Astrocyte (in vitro differentiated cells and primary cell): ENCODE results near the gene CDHR2. TPM values are rescaled to one million over a fixed set of nuclear protein-coding genes. Genes with fewer than 3 reads are reported as not detected.

Experiments
- DNase-seq: peaks from one replicate; pipeline ENCODE4 v3.0.0-alpha.2; 2010; ENCODE audit warnings: low read depth
- FAIRE-seq: peaks from 2 replicates; lab custom pipeline; 2011; peaks lifted over from hg19 to GRCh38; lab: Jason Lieb, UNC
- H2AFZ ChIP-seq: 2 replicates; pipeline ENCODE4 v1.6.0; 2012; ENCODE audit warnings: low read depth, low read length, inconsistent platforms
- H3K27ac ChIP-seq: 2 replicates; pipeline ENCODE4 v1.5.1; 2011; ENCODE audit warnings: low read depth, low read length, inconsistent platforms
- H3K27me3 ChIP-seq: 2 replicates; pipeline ENCODE4 v1.6.0; 2011; ENCODE audit warnings: low read length, inconsistent platforms; ENCODE audit not compliant: insufficient read depth
- H3K36me3 ChIP-seq: 2 replicates; pipeline ENCODE4 v1.5.1; 2011; ENCODE audit warnings: low read length, inconsistent platforms; ENCODE audit not compliant: insufficient read depth
- H3K4me1 ChIP-seq: 2 replicates; pipeline ENCODE4 v1.5.1; 2011; ENCODE audit warnings: low read length, inconsistent platforms; ENCODE audit not compliant: insufficient read depth
- H3K4me2 ChIP-seq: 2 replicates; pipeline ENCODE4 v1.6.0; 2012; ENCODE audit warnings: low read length, inconsistent platforms
- H3K4me3 ChIP-seq: 2 replicates; pipeline ENCODE4 v1.5.1; 2011; ENCODE audit warnings: low read depth, mild to moderate bottlenecking, low read length, inconsistent platforms; ENCODE audit not compliant: insufficient read depth
- H3K79me2 ChIP-seq: 2 replicates; pipeline ENCODE4 v1.6.0; 2012; ENCODE audit warnings: mild to moderate bottlenecking, low read length, inconsistent platforms; ENCODE audit not compliant: insufficient read depth
- H3K9ac ChIP-seq: 2 replicates; pipeline ENCODE4 v1.6.0; 2012; ENCODE audit warnings: mild to moderate bottlenecking, low read length, inconsistent platforms
- H3K9me3 ChIP-seq: 2 replicates; pipeline ENCODE4 v1.5.1; 2012; ENCODE audit warnings: low read depth, mild to moderate bottlenecking, low read length, inconsistent platforms; ENCODE audit not compliant: insufficient read depth
- H4K20me1 ChIP-seq: 2 replicates; pipeline ENCODE4 v1.6.0; 2012; ENCODE audit warnings: low read length, inconsistent platforms; ENCODE audit not compliant: insufficient read depth
- H3K27ac Mint-ChIP-seq: one replicate; pipeline ENCODE4 v1.8.0; 2021; ENCODE audit warnings: mild to moderate bottlenecking, mixed read lengths; ENCODE audit not compliant: unreplicated experiment
- H3K27me3 Mint-ChIP-seq: one replicate; pipeline ENCODE4 v1.8.0; 2021; ENCODE audit warnings: low read depth, mixed read lengths; ENCODE audit not compliant: unreplicated experiment
- H3K36me3 Mint-ChIP-seq: one replicate; pipeline ENCODE4 v1.8.0; 2021; ENCODE audit warnings: low read depth, mixed read lengths; ENCODE audit not compliant: unreplicated experiment
- H3K4me1 Mint-ChIP-seq: one replicate; pipeline ENCODE4 v1.8.0; 2021; ENCODE audit warnings: low read depth, mixed read lengths; ENCODE audit not compliant: unreplicated experiment
- H3K4me3 Mint-ChIP-seq: one replicate; pipeline ENCODE4 v1.8.0; 2021; ENCODE audit warnings: mild to moderate bottlenecking, moderate library complexity, mixed read lengths; ENCODE audit not compliant: unreplicated experiment
- H3K9me3 Mint-ChIP-seq: one replicate; pipeline ENCODE4 v1.8.0; 2021; ENCODE audit warnings: mild to moderate bottlenecking, mixed read lengths; ENCODE audit not compliant: unreplicated experiment
- EZH2 ChIP-seq: IDR thresholded peaks from 2 replicates; pipeline ENCODE4 v1.6.1; 2012; ENCODE audit warnings: mild to moderate bottlenecking, low read length, inconsistent platforms; ENCODE audit not compliant: insufficient read depth
- total RNA-seq: library from RNA; stranded (reverse); gene quantifications from 2 replicates; pipeline ENCODE4 v1.2.1, GENCODE V29; 2021
- TF ChIP-seq, protein P1 (sequence below): IDR thresholded peaks from 2 replicates; pipeline ENCODE4 v1.5.1; 2011; ENCODE audit warnings: low read depth, mild to moderate bottlenecking, inconsistent platforms, low read length, moderate library complexity; ENCODE audit not compliant: insufficient read depth

The CDHR2 gene
- total RNA-seq, 1 donor from 2014 or later: 0.43 TPM

DNA sequence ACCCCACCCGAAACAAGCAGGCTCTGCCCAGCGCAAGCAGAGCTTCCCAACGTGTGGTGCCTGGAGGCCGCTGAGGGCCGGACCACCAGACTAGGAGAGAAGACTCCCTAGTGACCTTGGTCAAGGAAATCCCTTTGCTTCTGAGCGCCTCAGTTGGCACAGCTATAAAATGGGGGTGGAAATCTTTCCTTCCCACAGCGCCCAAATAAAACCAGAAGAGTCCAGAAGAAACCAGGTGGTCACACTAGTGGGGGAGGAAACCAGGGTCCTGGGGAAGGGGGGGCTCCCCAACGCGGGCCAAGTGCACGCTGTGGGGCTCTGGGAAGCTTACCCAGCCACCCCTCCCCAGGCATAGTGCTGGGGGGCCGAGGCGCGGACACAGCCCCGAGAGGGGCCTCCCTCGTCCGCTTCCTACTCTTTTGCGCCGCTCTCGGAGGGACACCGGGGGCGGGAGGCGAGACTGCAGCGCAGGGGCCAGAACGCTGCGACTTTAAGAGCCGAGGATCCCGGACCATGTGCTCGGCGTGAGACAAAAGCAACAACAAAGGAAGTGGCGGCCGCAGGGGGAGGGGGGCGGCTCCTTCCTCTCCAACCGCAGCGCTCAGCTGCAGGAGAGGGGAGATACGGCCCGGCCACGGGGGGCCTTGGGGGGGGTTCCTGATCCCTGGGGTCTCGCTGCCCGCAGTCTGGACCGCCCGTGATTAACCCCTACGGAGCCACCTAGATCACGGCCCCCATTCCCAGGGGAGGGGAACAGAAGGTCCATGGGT is 12.8 kb upstream of the CDHR2 start:
- Histone ChIP-seq H3K9ac (peak overlapping the region; percentile 91), H3K36me3 (no peaks in the 10 kb centered on the region), H3K4me1 (peaks cover 29% of the 10 kb centered on the region), H2AFZ (peak overlapping the region; percentile 9), H3K27me3 (no peaks in the 10 kb centered on the region), H3K9me3 (no peaks in the 10 kb centered on the region), H3K79me2 (peaks cover 52% of the 10 kb centered on the region), H3K27ac (peak overlapping the region; percentile 90), H3K4me3 (peak overlapping the region; percentile 88), H4K20me1 (peaks cover 43% of the 10 kb centered on the region), H3K4me2 (peak overlapping the region; percentile 91)
- FAIRE-seq: no peak
- TF ChIP-seq EZH2: no peak
- TF ChIP-seq, protein P1, sequence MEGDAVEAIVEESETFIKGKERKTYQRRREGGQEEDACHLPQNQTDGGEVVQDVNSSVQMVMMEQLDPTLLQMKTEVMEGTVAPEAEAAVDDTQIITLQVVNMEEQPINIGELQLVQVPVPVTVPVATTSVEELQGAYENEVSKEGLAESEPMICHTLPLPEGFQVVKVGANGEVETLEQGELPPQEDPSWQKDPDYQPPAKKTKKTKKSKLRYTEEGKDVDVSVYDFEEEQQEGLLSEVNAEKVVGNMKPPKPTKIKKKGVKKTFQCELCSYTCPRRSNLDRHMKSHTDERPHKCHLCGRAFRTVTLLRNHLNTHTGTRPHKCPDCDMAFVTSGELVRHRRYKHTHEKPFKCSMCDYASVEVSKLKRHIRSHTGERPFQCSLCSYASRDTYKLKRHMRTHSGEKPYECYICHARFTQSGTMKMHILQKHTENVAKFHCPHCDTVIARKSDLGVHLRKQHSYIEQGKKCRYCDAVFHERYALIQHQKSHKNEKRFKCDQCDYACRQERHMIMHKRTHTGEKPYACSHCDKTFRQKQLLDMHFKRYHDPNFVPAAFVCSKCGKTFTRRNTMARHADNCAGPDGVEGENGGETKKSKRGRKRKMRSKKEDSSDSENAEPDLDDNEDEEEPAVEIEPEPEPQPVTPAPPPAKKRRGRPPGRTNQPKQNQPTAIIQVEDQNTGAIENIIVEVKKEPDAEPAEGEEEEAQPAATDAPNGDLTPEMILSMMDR: no peak
- peak; percentile 65 for DNase-seq
- H3K4me3 Mint-ChIP-seq: peak overlapping the region; percentile 94
- H3K36me3 Mint-ChIP-seq: peaks cover 5% of the 10 kb centered on the region
- peak overlapping the region; percentile 75 for H3K27ac Mint-ChIP-seq
- H3K4me1 Mint-ChIP-seq: peaks cover 27% of the 10 kb centered on the region
- no peaks in the 10 kb centered on the region for H3K9me3 Mint-ChIP-seq
- no peaks in the 10 kb centered on the region for H3K27me3 Mint-ChIP-seq

DNA sequence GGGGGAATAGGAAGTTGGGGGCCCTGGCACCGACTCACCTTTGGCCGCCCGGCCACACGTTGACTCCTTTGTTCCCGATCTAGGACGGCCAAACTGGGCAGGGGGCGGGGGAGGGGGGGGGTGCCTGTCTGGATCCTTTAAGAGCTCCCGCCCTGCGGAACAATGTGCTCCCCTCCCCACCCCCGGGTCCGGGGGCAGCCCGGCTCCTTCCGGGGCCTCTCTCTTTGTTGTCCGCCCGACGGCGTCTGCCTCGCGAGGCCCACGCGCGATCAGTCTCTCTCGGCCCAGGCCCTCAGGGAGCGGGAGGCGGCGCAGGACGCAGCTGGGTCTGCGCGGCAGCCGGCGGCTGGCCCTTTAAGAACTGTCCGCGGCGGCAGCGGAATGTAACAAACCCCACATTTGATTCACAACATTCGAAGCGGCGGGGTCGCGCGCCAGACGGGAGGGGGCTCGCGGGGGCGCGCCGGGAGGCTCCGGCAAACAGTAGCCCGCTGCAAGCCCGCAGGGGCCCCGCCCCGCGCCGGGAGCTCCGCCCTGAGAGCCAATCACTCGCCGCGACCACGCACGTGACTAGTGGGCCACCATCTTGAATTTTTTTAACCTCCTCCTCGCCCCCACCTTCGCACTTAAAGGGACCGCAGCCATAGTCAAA is 12.1 kb upstream of the CDHR2 start, which contains the start of gene RNF44:
Gene RNF44, minus strand, starts transcription at position 501 of the 652 bp plus-strand sequence. CDS start 4,930 bp downstream, outside the sequence.
- H4K20me1 ChIP-seq: peaks cover 36% of the 10 kb centered on the region
- peaks cover 45% of the 10 kb centered on the region for H3K79me2 ChIP-seq
- H3K27me3 Mint-ChIP-seq: no peaks in the 10 kb centered on the region
- no peak for FAIRE-seq
- H3K27ac Mint-ChIP-seq: peak within 1 kb of the TSS; percentile 98
- peaks cover 5% of the 10 kb centered on the region for H3K36me3 Mint-ChIP-seq
- peak; percentile 93 for DNase-seq
- H3K4me2 ChIP-seq: peak within 1 kb of the TSS; percentile 91
- H3K9me3 Mint-ChIP-seq: no peaks in the 10 kb centered on the region
- H3K4me1 ChIP-seq: peaks cover 35% of the 10 kb centered on the region
- H3K27ac ChIP-seq: peak within 1 kb of the TSS; percentile 90
- H3K27me3 ChIP-seq: no peaks in the 10 kb centered on the region
- H3K4me1 Mint-ChIP-seq: peaks cover 31% of the 10 kb centered on the region
- no peaks in the 10 kb centered on the region for H3K9me3 ChIP-seq
- H2AFZ ChIP-seq: peak within 1 kb of the TSS; percentile 90
- TF ChIP-seq EZH2: no peak
- TF ChIP-seq, protein P1: no peak
- peak within 1 kb of the TSS; percentile 88 for H3K4me3 ChIP-seq
- H3K36me3 ChIP-seq: no peaks in the 10 kb centered on the region
- H3K9ac ChIP-seq: peak within 1 kb of the TSS; percentile 91
- peak within 1 kb of the TSS; percentile 96 for H3K4me3 Mint-ChIP-seq
